Measurements from ENCODE around the gene CDH24.
"Not testable (repeated sequence)": the region's sequence is repeated elsewhere in the genome, so short reads cannot be mapped to it uniquely, and the experiment has no call there.

The CDH24 gene

DNA sequence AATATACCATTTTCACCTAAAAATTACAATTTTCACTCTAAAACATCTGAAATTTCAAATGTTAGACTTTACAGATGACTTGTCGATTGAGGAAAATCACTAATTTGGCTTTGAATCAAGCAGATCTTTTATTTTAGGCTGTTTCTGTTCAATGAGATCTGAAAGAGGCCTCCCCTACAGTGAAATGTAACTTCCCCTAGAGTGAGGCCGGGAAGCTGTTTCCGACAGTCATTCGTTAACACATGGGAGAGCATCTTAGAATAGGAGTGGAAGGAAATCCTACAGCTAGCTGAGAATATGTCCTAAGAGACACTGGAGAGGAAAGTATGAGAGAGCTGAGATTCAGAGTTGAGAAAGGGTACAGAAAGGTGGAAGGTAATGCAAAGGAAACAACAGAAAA lies 41.7 kb downstream of the CDH24 start:
- TF ChIP-seq, protein P1, sequence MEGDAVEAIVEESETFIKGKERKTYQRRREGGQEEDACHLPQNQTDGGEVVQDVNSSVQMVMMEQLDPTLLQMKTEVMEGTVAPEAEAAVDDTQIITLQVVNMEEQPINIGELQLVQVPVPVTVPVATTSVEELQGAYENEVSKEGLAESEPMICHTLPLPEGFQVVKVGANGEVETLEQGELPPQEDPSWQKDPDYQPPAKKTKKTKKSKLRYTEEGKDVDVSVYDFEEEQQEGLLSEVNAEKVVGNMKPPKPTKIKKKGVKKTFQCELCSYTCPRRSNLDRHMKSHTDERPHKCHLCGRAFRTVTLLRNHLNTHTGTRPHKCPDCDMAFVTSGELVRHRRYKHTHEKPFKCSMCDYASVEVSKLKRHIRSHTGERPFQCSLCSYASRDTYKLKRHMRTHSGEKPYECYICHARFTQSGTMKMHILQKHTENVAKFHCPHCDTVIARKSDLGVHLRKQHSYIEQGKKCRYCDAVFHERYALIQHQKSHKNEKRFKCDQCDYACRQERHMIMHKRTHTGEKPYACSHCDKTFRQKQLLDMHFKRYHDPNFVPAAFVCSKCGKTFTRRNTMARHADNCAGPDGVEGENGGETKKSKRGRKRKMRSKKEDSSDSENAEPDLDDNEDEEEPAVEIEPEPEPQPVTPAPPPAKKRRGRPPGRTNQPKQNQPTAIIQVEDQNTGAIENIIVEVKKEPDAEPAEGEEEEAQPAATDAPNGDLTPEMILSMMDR (IDR thresholded peaks at IDR 0.05; ENCODE audit: borderline replicate concordance, insufficient read depth, low read depth, low read length), result no peak
- no peak overlapping the region for H3K4me3 ChIP-seq (ENCODE audit: low read depth, low read length)

DNA sequence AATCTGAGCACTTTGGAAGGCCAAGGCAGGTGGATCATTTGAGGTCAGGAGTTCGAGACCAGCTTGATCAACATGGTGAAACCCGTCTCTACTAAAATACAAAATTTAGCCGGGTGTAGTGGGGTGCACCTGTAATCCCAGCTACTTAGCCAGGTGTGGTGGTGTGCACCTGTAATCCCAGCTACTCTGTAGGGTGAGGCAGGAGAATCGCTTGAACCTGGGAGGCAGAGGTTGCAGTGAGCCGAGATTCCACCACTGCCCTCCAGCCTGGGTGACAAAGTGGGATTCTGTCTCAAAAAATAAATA lies 43.6 kb downstream of the CDH24 start:
- H3K4me3 ChIP-seq (ENCODE audit: low read depth, low read length), result not testable (repeated sequence)

DNA sequence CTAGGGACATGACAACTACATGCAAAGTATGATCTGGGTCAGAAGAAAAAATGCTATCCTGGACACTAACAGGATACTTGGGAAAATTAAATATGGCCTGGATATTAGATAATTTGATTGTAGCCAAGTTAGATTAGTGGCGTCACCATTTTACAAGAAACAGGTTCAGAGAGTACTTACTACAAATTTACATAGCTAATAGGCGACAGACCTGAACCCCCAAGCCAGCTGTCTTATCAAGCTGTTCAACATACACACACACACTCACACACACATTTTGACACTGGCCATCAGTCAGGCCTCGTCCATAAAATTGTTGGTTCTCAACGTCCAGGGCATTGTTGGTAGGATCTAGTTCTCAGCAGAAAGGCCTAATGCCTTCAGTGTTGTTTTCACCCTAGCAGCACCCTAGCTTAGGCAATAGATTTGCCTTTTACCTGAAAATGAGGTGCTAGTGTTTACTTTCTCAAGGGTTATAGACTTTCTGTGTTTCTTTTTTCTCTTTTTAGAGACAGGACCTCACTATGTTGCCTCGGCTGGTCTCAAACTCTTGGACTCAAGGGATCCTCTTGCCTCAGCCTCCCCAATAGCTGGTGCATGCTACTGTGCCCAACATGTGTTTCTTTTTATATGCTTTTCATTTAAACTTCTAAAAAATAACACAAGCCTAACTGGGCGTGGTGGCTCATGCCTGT lies 44.1 kb downstream of the CDH24 start:
- TF ChIP-seq, protein P1 (IDR thresholded peaks at IDR 0.05; ENCODE audit: borderline replicate concordance, insufficient read depth, low read depth, low read length), result no peak
- no peak overlapping the region for H3K4me3 ChIP-seq (ENCODE audit: low read depth, low read length)

DNA sequence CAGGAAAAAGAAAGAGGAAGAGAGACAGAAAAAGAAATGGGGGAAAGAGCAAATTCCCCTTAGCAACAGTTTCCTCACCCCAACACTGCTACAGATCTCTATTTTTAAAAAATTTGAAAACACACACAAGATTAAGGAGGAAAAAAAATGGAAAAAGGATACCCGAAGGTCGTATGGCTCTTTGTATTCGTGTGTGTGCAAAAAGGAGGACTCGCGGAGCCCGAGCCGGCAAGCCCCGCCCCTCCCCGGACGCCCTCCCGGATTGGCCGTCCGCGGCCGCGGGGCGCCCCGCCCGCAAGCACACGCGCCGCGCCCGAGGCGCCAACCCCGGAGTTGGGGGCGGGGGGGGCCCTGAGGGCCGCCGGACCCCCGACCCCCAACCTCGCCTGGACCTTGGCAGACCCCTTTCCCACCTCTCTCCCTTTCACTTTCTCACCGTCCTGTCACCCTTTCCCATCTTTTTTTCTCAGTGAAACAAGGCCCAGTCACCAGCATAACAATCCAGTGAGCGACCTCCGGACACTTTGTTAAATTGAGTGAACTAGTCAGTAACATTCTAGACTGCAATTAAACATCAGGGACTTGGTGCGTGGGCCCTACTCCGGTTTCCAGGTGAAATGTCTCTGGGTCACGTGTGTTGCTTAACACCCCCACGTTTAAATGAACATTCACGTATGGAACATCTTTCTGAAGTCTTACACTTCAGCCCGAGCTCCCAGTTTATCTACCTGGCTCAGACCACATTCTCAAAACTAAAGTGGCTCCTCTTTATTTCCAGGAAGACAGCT lies 47.2 kb downstream of the CDH24 start, which contains the start of gene C14orf93:
TSS of gene C14orf93 (minus strand) at position 205 of the 788 bp plus-strand sequence. CDS start 11,120 bp downstream, outside the sequence.
- TF ChIP-seq, protein P1 (IDR thresholded peaks at IDR 0.05; ENCODE audit: borderline replicate concordance, insufficient read depth, low read depth, low read length), result no peak
- H3K4me3 ChIP-seq (ENCODE audit: low read depth, low read length), result peak within 1 kb of the TSS; percentile 37

DNA sequence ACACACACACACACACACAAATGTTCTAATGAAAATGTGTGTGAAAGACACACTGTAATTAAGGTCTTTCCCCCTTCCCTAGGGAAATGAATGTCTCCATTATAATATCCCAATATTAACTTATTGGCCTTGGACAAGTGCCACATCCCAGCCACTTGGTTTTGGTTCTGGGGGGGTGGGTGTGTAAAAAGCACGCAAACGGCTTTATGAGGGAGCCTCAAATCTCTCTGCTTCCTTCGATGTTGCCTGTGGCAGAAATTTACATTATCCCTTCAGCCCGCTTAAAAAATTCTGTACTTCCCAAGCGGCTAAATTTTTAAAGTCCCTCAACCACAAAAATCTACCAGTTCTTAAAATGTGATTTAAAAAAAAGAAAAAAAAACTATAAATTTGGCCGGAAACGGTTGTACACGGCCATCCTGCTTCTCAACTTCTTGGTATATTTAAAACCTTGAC lies 47.8 kb downstream of the CDH24 start:
- peak overlapping the region; percentile 32 for H3K4me3 ChIP-seq (ENCODE audit: low read depth, low read length)
- TF ChIP-seq, protein P1 (IDR thresholded peaks at IDR 0.05; ENCODE audit: borderline replicate concordance, insufficient read depth, low read depth, low read length), result no peak

DNA sequence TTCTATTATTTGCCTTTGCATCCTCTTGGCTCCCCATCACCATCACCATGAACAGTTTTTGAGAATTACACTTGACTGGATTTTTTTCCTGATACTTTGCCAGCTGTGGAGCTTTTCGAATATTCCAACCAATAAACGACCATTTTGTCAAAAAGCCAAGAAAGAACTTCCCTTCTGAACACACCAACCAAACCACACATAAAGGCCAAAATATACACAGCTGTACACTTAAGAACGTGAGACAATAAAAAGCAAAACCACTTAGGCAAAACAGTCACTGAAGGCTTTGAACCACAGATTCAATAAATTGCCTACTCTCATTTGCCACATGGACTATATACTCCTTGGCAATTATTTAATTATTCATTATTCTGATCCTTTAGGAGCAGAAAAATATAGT lies 48.5 kb downstream of the CDH24 start:
- no peak overlapping the region for H3K4me3 ChIP-seq (ENCODE audit: low read depth, low read length)
- TF ChIP-seq, protein P1 (IDR thresholded peaks at IDR 0.05; ENCODE audit: borderline replicate concordance, insufficient read depth, low read depth, low read length), result no peak

DNA sequence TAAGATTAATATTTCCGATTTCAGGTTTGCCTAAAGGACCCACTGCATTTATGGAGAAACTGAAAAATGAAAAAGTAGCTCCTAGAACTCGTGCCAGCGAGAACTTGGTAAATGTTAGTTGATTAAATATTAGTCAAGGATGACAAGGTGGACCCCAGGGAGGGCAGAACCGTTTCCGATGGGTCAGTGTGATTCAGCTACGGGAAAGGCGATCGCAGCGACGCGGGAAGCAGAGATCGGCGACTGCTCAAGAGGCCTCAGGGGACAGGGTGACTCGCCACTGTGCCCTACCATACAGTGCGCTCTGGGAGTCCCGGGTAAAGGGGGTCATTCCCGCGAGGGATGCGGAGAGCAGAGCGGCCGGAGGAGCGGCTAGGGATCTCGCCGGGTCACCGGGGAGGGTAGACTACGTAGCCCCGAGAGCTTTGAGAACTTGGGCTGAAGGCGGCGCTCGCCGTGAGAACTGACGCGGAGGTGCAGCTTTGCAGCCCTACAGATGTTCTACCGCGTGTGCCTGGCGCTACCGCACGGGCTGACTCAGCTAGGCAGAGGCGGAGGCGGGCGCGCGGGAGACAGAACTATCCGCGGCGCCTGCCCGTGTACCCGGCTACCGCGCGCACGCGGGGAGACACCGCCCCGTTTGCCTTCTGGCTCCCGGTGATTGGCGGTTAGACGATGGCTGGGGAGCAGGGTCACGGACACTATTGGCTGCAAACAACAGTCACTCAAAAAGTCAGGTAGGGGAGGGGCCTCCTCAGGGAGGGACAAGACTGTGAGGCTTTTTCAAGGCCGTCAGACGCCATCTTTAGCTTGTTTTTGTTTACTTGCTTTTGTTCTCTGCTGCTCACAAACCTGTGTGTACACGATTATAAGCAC lies 50.5 kb downstream of the CDH24 start:
- H3K4me3 ChIP-seq (ENCODE audit: low read depth, low read length), result peak overlapping the region; percentile 57
- TF ChIP-seq, protein P1 (IDR thresholded peaks at IDR 0.05; ENCODE audit: borderline replicate concordance, insufficient read depth, low read depth, low read length), result no peak
